Astrocyte (in vitro differentiated cells and primary cell): ENCODE data around the gene SMIM15.

Experiments
- EZH2 ChIP-seq: IDR thresholded peaks from 2 replicates; pipeline ENCODE4 v1.6.1; 2012; ENCODE audit warnings: mild to moderate bottlenecking, low read length, inconsistent platforms; ENCODE audit not compliant: insufficient read depth
- TF ChIP-seq, protein P1 (sequence below): IDR thresholded peaks from 2 replicates; pipeline ENCODE4 v1.5.1; 2011; ENCODE audit warnings: low read depth, mild to moderate bottlenecking, inconsistent platforms, low read length, moderate library complexity; ENCODE audit not compliant: insufficient read depth

DNA sequence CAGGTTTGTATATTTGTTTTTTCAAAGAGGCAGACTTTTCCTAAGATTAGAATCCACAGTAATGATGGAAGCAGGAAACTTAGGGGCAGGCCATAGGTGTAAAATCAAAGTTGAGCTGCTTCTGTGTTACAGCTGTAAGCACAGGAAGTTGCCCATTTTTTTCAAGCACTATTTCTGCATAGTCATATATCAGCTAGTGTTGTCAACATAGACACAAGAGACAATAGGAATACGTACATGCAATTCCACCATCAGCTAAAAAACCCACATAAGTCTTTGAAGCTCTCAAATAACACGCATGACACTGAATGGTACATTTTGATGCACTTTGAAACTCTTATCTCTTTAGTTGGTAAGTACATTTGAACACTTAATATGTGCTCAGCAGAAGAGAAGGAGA, 20.2 kb upstream of the SMIM15 start:
- TF ChIP-seq, protein P1, sequence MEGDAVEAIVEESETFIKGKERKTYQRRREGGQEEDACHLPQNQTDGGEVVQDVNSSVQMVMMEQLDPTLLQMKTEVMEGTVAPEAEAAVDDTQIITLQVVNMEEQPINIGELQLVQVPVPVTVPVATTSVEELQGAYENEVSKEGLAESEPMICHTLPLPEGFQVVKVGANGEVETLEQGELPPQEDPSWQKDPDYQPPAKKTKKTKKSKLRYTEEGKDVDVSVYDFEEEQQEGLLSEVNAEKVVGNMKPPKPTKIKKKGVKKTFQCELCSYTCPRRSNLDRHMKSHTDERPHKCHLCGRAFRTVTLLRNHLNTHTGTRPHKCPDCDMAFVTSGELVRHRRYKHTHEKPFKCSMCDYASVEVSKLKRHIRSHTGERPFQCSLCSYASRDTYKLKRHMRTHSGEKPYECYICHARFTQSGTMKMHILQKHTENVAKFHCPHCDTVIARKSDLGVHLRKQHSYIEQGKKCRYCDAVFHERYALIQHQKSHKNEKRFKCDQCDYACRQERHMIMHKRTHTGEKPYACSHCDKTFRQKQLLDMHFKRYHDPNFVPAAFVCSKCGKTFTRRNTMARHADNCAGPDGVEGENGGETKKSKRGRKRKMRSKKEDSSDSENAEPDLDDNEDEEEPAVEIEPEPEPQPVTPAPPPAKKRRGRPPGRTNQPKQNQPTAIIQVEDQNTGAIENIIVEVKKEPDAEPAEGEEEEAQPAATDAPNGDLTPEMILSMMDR: no peak
- TF ChIP-seq EZH2: no peak
